ENCODE measurements around the gene CYTIP. TPM values are rescaled to one million over a fixed set of nuclear protein-coding genes. Genes with fewer than 3 reads are reported as not detected.

Gene CYTIP
- total and polyA plus RNA-seq, 2 donors from 2014 or later, result 3.5 to 24.0 TPM

GRCh38 chr2:157433394-157433793, 10.5 kb downstream of the CYTIP start:
- no peaks in the 10 kb centered on the region for H3K9me3 ChIP-seq (ENCODE audit: control insufficient read depth in 2 of 3, insufficient read depth in 1 of 3, low read length in 3 of 3)
- peaks cover 0 to 18% (median 15%) of the 10 kb centered on the region in 3 donors for H3K4me1 ChIP-seq (ENCODE audit: control insufficient read depth in 2 of 3, insufficient read depth in 2 of 3, low read depth in 1 of 3, low read length in 3 of 3)
- no peaks in the 10 kb centered on the region for H3K36me3 ChIP-seq (ENCODE audit: control insufficient read depth in 2 of 3, insufficient read depth in 3 of 3, low read length in 3 of 3)
- FAIRE-seq, result no peak
- intact Hi-C loops (cut with DNase I), result no loop called here
- DNase-seq, result peak in 2 of 5 donors; percentile 14 to 29
- H3K27me3 ChIP-seq (ENCODE audit: control insufficient read depth, insufficient read depth, low read length), result no peaks in the 10 kb centered on the region
- H3K9ac ChIP-seq (ENCODE audit: low read length in 3 of 3), result no peak overlapping the region
- H3K27ac ChIP-seq (ENCODE audit: low read depth in 2 of 2, low read length in 2 of 2), result no peak overlapping the region
- peak overlapping the region in 1 of 3 donors; percentile 5 for H3K4me3 ChIP-seq (ENCODE audit: low read length in 3 of 3)
- TF ChIP-seq CTCF (IDR thresholded peaks at IDR 0.05; ENCODE audit: borderline replicate concordance, extremely low read depth, insufficient read depth), result no peak

GRCh38 chr2:157432475-157433106, 11.3 kb downstream of the CYTIP start:
- no peak for DNase-seq
- H3K27ac ChIP-seq (ENCODE audit: low read depth in 2 of 2, low read length in 2 of 2), result no peak overlapping the region
- FAIRE-seq, result no peak

GRCh38 chr2:157431176-157431575, 12.7 kb downstream of the CYTIP start:
- no peak for FAIRE-seq

More at GRCh38 chr2:157432475-157433106, 11.3 kb downstream of the CYTIP start:
- no peaks in the 10 kb centered on the region for H3K27me3 ChIP-seq (ENCODE audit: control insufficient read depth, insufficient read depth, low read length)
- H3K36me3 ChIP-seq (ENCODE audit: control insufficient read depth in 2 of 3, insufficient read depth in 3 of 3, low read length in 3 of 3), result no peaks in the 10 kb centered on the region
- intact Hi-C loops (cut with DNase I), result no loop called here
- no peak overlapping the region for H3K9ac ChIP-seq (ENCODE audit: low read length in 3 of 3)
- H3K4me3 ChIP-seq (ENCODE audit: low read length in 3 of 3), result no peak overlapping the region
- no peak for TF ChIP-seq CTCF (IDR thresholded peaks at IDR 0.05; ENCODE audit: borderline replicate concordance, extremely low read depth, insufficient read depth)
- H3K4me1 ChIP-seq (ENCODE audit: control insufficient read depth in 2 of 3, insufficient read depth in 2 of 3, low read depth in 1 of 3, low read length in 3 of 3), result peaks cover 0 to 18% (median 15%) of the 10 kb centered on the region in 3 donors
- H3K9me3 ChIP-seq (ENCODE audit: control insufficient read depth in 2 of 3, insufficient read depth in 1 of 3, low read length in 3 of 3), result no peaks in the 10 kb centered on the region

More at GRCh38 chr2:157431176-157431575, 12.7 kb downstream of the CYTIP start:
- no peak for TF ChIP-seq CTCF (IDR thresholded peaks at IDR 0.05; ENCODE audit: borderline replicate concordance, extremely low read depth, insufficient read depth)
- H3K9ac ChIP-seq (ENCODE audit: low read length in 3 of 3), result no peak overlapping the region
- H3K36me3 ChIP-seq (ENCODE audit: control insufficient read depth in 2 of 3, insufficient read depth in 3 of 3, low read length in 3 of 3), result no peaks in the 10 kb centered on the region
- DNase-seq, result no peak
- intact Hi-C loops (cut with DNase I), result no loop called here
- no peaks in the 10 kb centered on the region for H3K9me3 ChIP-seq (ENCODE audit: control insufficient read depth in 2 of 3, insufficient read depth in 1 of 3, low read length in 3 of 3)
- H3K27me3 ChIP-seq (ENCODE audit: control insufficient read depth, insufficient read depth, low read length), result no peaks in the 10 kb centered on the region
- H3K27ac ChIP-seq (ENCODE audit: low read depth in 2 of 2, low read length in 2 of 2), result no peak overlapping the region
- no peak overlapping the region for H3K4me3 ChIP-seq (ENCODE audit: low read length in 3 of 3)
- peaks cover 0 to 18% (median 15%) of the 10 kb centered on the region in 3 donors for H3K4me1 ChIP-seq (ENCODE audit: control insufficient read depth in 2 of 3, insufficient read depth in 2 of 3, low read depth in 1 of 3, low read length in 3 of 3)
